ENCODE measurements around the gene CUEDC1. TPM values are rescaled to one million over a fixed set of nuclear protein-coding genes. Genes with fewer than 3 reads are reported as not detected.

The CUEDC1 gene
- total RNA-seq, 4 donors from 2014 or later: 35.7 to 60.3 (median 45.6) TPM

DNA sequence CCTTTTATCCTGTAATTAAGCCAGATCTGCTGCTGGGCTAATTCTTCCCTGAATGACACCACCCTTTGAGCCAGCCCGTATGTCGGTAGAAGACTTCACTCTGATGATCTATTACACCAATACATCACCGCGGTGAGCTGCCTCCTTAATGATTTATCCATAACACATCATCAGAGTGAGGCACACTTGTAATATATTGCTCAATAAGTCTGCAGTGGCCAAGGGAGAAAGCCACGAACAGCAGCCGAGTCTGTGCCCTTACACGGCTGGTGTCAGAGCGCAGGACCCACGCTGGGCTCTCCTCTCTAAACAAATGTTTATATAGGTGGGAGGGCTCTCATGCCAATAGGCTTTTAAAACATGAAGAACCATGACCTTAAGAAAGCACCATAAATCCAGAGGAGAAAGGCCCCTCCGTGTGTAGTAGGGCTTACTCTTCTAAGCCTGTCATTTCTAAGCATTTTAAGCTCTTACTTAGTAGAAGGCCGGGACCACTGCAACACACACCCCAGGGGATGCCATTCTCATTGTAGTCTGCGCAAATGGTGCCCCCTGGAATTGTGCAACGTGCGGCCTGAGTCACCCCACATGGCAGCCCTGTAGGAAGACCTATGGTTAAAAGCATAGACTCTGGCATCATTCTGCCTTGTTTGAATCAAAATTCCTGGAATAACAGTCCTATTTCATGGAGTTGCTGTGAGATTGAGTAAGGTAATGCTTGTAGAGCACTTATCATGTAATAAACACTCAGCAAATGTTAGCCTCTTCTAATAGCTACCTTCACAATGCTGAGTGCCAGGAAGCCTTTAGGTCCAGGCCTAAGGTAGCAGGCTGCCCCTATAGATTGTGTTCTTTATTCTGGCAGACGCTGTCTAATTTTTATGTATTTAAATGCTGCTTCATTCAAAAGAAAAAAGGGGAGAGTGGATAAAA is 131.5 kb downstream of the CUEDC1 start:
- Histone ChIP-seq H3K27ac (no peak overlapping the region), H3K4me3 (no peak overlapping the region), H3K36me3 (peaks cover 0 to 10% of the 10 kb centered on the region in 2 donors), H3K27me3 (no peaks in the 10 kb centered on the region), H3K9me3 (no peaks in the 10 kb centered on the region), H3K4me1 (no peaks in the 10 kb centered on the region)
- no peak for TF ChIP-seq CTCF (IDR thresholded peaks at IDR 0.05)
- no peak for TF ChIP-seq POLR2AphosphoS5 (IDR thresholded peaks at IDR 0.05)
- no peak for TF ChIP-seq POLR2A (IDR thresholded peaks at IDR 0.05)
- no peak for TF ChIP-seq EP300 (IDR thresholded peaks at IDR 0.05)
- no peak for ATAC-seq
- WGBS, 2 donors (ENCODE audit: low coverage in 1 of 2): 67 to 69% methylated on average over 9 to 11 of the region's 15 CpGs

- ATAC-seq: no peak
- H3K27me3 ChIP-seq: no peaks in the 10 kb centered on the region
Observed at GRCh38 chr17:57819867-57820266, 135.3 kb downstream of the CUEDC1 start.

DNA sequence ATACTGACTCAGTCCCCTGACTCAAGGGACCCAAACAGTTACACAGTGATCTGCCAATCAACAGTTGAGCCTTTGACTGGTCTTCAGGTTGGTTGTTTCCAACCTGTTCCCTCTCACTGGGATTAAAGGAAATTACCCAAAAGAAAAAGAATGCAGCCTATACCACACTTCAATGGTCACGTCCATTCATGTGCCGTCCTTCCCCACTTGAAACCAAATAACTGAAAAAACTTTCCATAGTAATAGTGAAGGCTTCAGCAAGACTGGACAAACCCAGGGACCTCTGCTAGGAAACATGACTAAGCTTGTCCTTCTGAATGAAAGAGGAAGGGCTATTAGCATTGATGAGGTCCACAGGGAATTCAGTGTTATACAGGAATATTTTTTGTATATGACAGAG is 135.9 kb downstream of the CUEDC1 start:
- H3K9me3 ChIP-seq: no peaks in the 10 kb centered on the region
- WGBS, 2 donors (ENCODE audit: low coverage in 1 of 2): 75 to 80% methylated on average over 2 of the region's 2 CpGs

More at GRCh38 chr17:57819867-57820266, 135.3 kb downstream of the CUEDC1 start:
- Histone ChIP-seq H3K36me3 (no peaks in the 10 kb centered on the region), H3K9me3 (no peaks in the 10 kb centered on the region), H3K4me3 (no peak overlapping the region), H3K4me1 (no peaks in the 10 kb centered on the region), H3K27ac (no peak overlapping the region)
- 80 to 88% methylated on average over 2 to 5 of the region's 5 CpGs for WGBS, 2 donors (ENCODE audit: low coverage in 1 of 2)
- TF ChIP-seq CTCF (IDR thresholded peaks at IDR 0.05) (no peak), EP300 (IDR thresholded peaks at IDR 0.05) (no peak), POLR2A (IDR thresholded peaks at IDR 0.05) (no peak), POLR2AphosphoS5 (IDR thresholded peaks at IDR 0.05) (no peak)

DNA sequence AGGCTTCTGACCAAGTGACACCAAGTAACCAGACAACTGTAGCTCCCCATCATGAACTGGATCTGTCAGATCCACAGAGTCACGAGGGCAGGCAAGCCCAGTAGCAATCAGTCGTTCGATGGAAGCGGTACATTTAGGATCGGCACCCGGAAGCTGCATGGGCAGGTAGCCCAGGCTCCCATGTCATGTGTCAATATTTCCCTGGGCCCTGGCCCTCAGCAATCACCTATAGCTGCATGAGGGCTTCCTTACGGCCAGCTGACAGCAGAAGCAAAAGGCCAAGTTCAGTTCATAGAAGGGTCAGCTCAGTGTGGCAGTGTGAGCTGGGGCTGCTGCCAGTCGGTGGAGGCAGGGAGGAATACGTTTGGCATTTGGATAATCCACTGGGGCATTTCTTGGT is 137.1 kb downstream of the CUEDC1 start:
- ATAC-seq: no peak
- H3K27ac ChIP-seq: no peak overlapping the region
- 88% methylated on average over 8 of the region's 9 CpGs; no CpG with 5 or more reads in 1 of the 2 donors for WGBS, 2 donors (ENCODE audit: low coverage in 1 of 2)
- TF ChIP-seq CTCF (IDR thresholded peaks at IDR 0.05) (no peak), POLR2AphosphoS5 (IDR thresholded peaks at IDR 0.05) (no peak), POLR2A (IDR thresholded peaks at IDR 0.05) (no peak), EP300 (IDR thresholded peaks at IDR 0.05) (no peak)
- no peaks in the 10 kb centered on the region for H3K36me3 ChIP-seq
- no peaks in the 10 kb centered on the region for H3K9me3 ChIP-seq
- H3K4me3 ChIP-seq: no peak overlapping the region
- H3K27me3 ChIP-seq: no peaks in the 10 kb centered on the region
- no peaks in the 10 kb centered on the region for H3K4me1 ChIP-seq

More for the DNA sequence above, 135.9 kb downstream of the CUEDC1 start:
- Histone ChIP-seq H3K27me3 (no peaks in the 10 kb centered on the region), H3K36me3 (no peaks in the 10 kb centered on the region), H3K4me1 (no peaks in the 10 kb centered on the region), H3K27ac (no peak overlapping the region), H3K4me3 (no peak overlapping the region)
- no peak for TF ChIP-seq CTCF (IDR thresholded peaks at IDR 0.05)
- no peak for TF ChIP-seq POLR2AphosphoS5 (IDR thresholded peaks at IDR 0.05)
- TF ChIP-seq EP300 (IDR thresholded peaks at IDR 0.05): no peak
- TF ChIP-seq POLR2A (IDR thresholded peaks at IDR 0.05): no peak
- ATAC-seq: no peak

- 100% methylated on average over 1 of the region's 4 CpGs for WGBS, 2 donors (ENCODE audit: low coverage in 1 of 2)
- Histone ChIP-seq H3K36me3 (no peaks in the 10 kb centered on the region), H3K27ac (no peak overlapping the region), H3K9me3 (no peaks in the 10 kb centered on the region), H3K4me3 (no peak overlapping the region), H3K27me3 (no peaks in the 10 kb centered on the region), H3K4me1 (no peaks in the 10 kb centered on the region)
- TF ChIP-seq CTCF (IDR thresholded peaks at IDR 0.05) (no peak), EP300 (IDR thresholded peaks at IDR 0.05) (no peak), POLR2A (IDR thresholded peaks at IDR 0.05) (no peak), POLR2AphosphoS5 (IDR thresholded peaks at IDR 0.05) (no peak)
- no peak for ATAC-seq
Observed at GRCh38 chr17:57817299-57817698, 137.9 kb downstream of the CUEDC1 start.
